Activated CD4-positive, alpha-beta T cell treated with anti-CD3 and anti-CD28 coated beads for 36 hours (primary cell): ENCODE results near the gene ESPNL. TPM values are rescaled to one million over a fixed set of nuclear protein-coding genes. Genes with fewer than 3 reads are reported as not detected.
"Not testable (repeated sequence)": the region's sequence is repeated elsewhere in the genome, so short reads cannot be mapped to it uniquely, and the experiment has no call there.

Experiments
- ATAC-seq: fragments of 200-7000 bp; cut with Tn5 transposase; one replicate; pipeline ENCODE4 v1.10.0; 2021; ENCODE audit warnings: mild to moderate bottlenecking, moderate library complexity
- CTCF ChIA-PET: fragments of 350-600 bp; sonication (Branson Sonifier 250); formaldehyde crosslinking; loops from one replicate; lab custom pipeline; 2021; ENCODE audit warnings: antibody characterized with exemption; lab: Charles Lee
- POLR2A ChIA-PET: fragments of 350-600 bp; sonication (Branson Sonifier 250); formaldehyde crosslinking; loops from one replicate; lab custom pipeline; 2021; ENCODE audit warnings: antibody characterized with exemption, inconsistent platforms; lab: Charles Lee
- DNase-seq: peaks from one replicate; pipeline ENCODE4 v3.0.0-alpha.2; 2020
- H3K27ac Mint-ChIP-seq: one replicate; pipeline ENCODE4 v1.8.0; 2021; ENCODE audit warnings: mixed read lengths
- H3K27me3 Mint-ChIP-seq: one replicate; pipeline ENCODE4 v1.8.0; 2021; ENCODE audit warnings: mixed read lengths
- H3K36me3 Mint-ChIP-seq: one replicate; pipeline ENCODE4 v1.8.0; 2021; ENCODE audit warnings: low read depth, mixed read lengths
- H3K4me1 Mint-ChIP-seq: one replicate; pipeline ENCODE4 v1.8.0; 2021; ENCODE audit warnings: mixed read lengths
- H3K4me3 Mint-ChIP-seq: one replicate; pipeline ENCODE4 v1.8.0; 2021; ENCODE audit warnings: mild to moderate bottlenecking, moderate library complexity, mixed read lengths
- H3K9me3 Mint-ChIP-seq: one replicate; pipeline ENCODE4 v1.8.0; 2021; ENCODE audit warnings: low read depth, mixed read lengths
- intact Hi-C, 2 experiments: fragments of 100-400 bp; cut with DNase I in 1 of 2; cut with micrococcal nuclease in 1 of 2; formaldehyde crosslinking; loops; one replicate each; pipeline versions ENCODE4 v1.14.2 to v1.15.1; 2022 to 2024; cut with DNase I, micrococcal nuclease
- total RNA-seq, 2 experiments: library from RNA; stranded (reverse); gene quantifications; one replicate each; pipeline ENCODE4 v1.2.3, GENCODE V29; 2021

The ESPNL gene
- total RNA-seq, 2 experiments from 2014 or later: 0.16 to 0.21 TPM

GRCh38 chr2:238063414-238064189, 36.5 kb upstream of the ESPNL start:
- intact Hi-C loops: loop anchor here in 1 of 2 experiments (10.0 kb wide), 1 partner anchor 369 kb away; no protein-coding TSS in a partner anchor
- ChIA-PET POLR2A (interaction anchor here (0.5 kb wide), 1 partner anchor 62 kb away, joined by 4 read pairs; no protein-coding TSS in a partner anchor), CTCF (no interaction called here)
- Mint-ChIP-seq H3K36me3 (peaks cover 69% of the 10 kb centered on the region), H3K27ac (peak overlapping the region; percentile 75), H3K4me3 (peak overlapping the region; percentile 80), H3K4me1 (peaks cover 72% of the 10 kb centered on the region), H3K27me3 (no peaks in the 10 kb centered on the region), H3K9me3 (peaks cover 12% of the 10 kb centered on the region)
- DNase-seq: no peak
- no peak for ATAC-seq

- POLR2A ChIA-PET: interaction anchor here (0.5 kb wide), 1 partner anchor 63 kb away, joined by 4 read pairs; no protein-coding TSS in a partner anchor
- Mint-ChIP-seq H3K36me3 (peaks cover 73% of the 10 kb centered on the region), H3K4me1 (peaks cover 75% of the 10 kb centered on the region), H3K27me3 (no peaks in the 10 kb centered on the region), H3K9me3 (peaks cover 12% of the 10 kb centered on the region), H3K4me3 (peak overlapping the region; percentile 41), H3K27ac (peak overlapping the region; percentile 75)
- CTCF ChIA-PET: interaction anchor here (0.7 kb wide), 1 partner anchor 96 kb away, joined by 3 read pairs; no protein-coding TSS in a partner anchor
- DNase-seq: no peak
- no peak for ATAC-seq
- intact Hi-C loops: loop anchor here in 1 of 2 experiments (10.0 kb wide), 1 partner anchor 370 kb away; no protein-coding TSS in a partner anchor
These were observed 35.8 kb upstream of the ESPNL start for GRCh38 chr2:238064376-238064775.

GRCh38 chr2:238065071-238065846, 34.9 kb upstream of the ESPNL start:
- Mint-ChIP-seq H3K4me3 (no peak overlapping the region), H3K36me3 (peaks cover 79% of the 10 kb centered on the region), H3K9me3 (peaks cover 12% of the 10 kb centered on the region), H3K27me3 (no peaks in the 10 kb centered on the region), H3K27ac (no peak overlapping the region), H3K4me1 (peaks cover 75% of the 10 kb centered on the region)
- intact Hi-C loops: loop anchor here in 1 of 2 experiments (10.0 kb wide), 1 partner anchor 370 kb away; no protein-coding TSS in a partner anchor
- POLR2A ChIA-PET: no interaction called here
- ATAC-seq (no peak), DNase-seq (no peak)
- CTCF ChIA-PET: interaction anchor here (0.7 kb wide), 2 partner anchors 97 kb away, joined by 3 read pairs; no protein-coding TSS in a partner anchor

GRCh38 chr2:238066218-238066617, 33.9 kb upstream of the ESPNL start:
- intact Hi-C loops: loop anchor here in 1 of 2 experiments (10.0 kb wide), 1 partner anchor 371 kb away; no protein-coding TSS in a partner anchor
- Mint-ChIP-seq H3K4me3 (no peak overlapping the region), H3K27ac (peak overlapping the region; percentile 77), H3K27me3 (no peaks in the 10 kb centered on the region), H3K36me3 (peaks cover 82% of the 10 kb centered on the region), H3K4me1 (peaks cover 75% of the 10 kb centered on the region), H3K9me3 (peaks cover 12% of the 10 kb centered on the region)
- no peak for DNase-seq
- ChIA-PET POLR2A (no interaction called here), CTCF (interaction anchor here (0.7 to 1.1 kb wide), 2 partner anchors 23 to 97 kb away, joined by 3 read pairs; no protein-coding TSS in a partner anchor)
- peak; percentile 4 for ATAC-seq

GRCh38 chr2:238066718-238067117, 33.4 kb upstream of the ESPNL start:
- ChIA-PET CTCF (interaction anchor here (1.1 kb wide), 1 partner anchor 23 kb away, joined by 3 read pairs; no protein-coding TSS in a partner anchor), POLR2A (interaction anchor here (0.7 kb wide), 1 partner anchor 68 kb away, joined by 3 read pairs; no protein-coding TSS in a partner anchor)
- peaks cover 12% of the 10 kb centered on the region for H3K9me3 Mint-ChIP-seq
- H3K27me3 Mint-ChIP-seq, H3K4me3 Mint-ChIP-seq: not testable (repeated sequence)
- DNase-seq (peak; percentile 75), ATAC-seq (peak; percentile 53)
- intact Hi-C loops: loop anchor here in 1 of 2 experiments (10.0 kb wide), 1 partner anchor 372 kb away; no protein-coding TSS in a partner anchor
- peak overlapping the region; percentile 77 for H3K27ac Mint-ChIP-seq
- H3K36me3 Mint-ChIP-seq: peaks cover 80% of the 10 kb centered on the region
- H3K4me1 Mint-ChIP-seq: peaks cover 71% of the 10 kb centered on the region

GRCh38 chr2:238067939-238068338, 32.2 kb upstream of the ESPNL start:
- POLR2A ChIA-PET: interaction anchor here (0.6 kb wide), 1 partner anchor 62 kb away, joined by 4 read pairs; no protein-coding TSS in a partner anchor
- intact Hi-C loops: loop anchor here in 1 of 2 experiments (10.0 kb wide), 1 partner anchor 373 kb away; no protein-coding TSS in a partner anchor
- Mint-ChIP-seq H3K4me3 (no peak overlapping the region), H3K9me3 (peaks cover 15% of the 10 kb centered on the region), H3K36me3 (peaks cover 84% of the 10 kb centered on the region), H3K27ac (peak overlapping the region; percentile 38), H3K4me1 (peaks cover 60% of the 10 kb centered on the region), H3K27me3 (no peaks in the 10 kb centered on the region)
- DNase-seq (no peak), ATAC-seq (no peak)
- CTCF ChIA-PET: interaction anchor here (0.7 to 1.1 kb wide), 2 partner anchors 9 to 195 kb away, joined by 3 to 4 read pairs; no protein-coding TSS in a partner anchor

- peaks cover 49% of the 10 kb centered on the region for H3K4me1 Mint-ChIP-seq
- no peak for ATAC-seq
- H3K36me3 Mint-ChIP-seq: peaks cover 83% of the 10 kb centered on the region
- peak overlapping the region; percentile 45 for H3K27ac Mint-ChIP-seq
- ChIA-PET POLR2A (interaction anchor here (0.7 kb wide), 1 partner anchor 22 kb away, joined by 3 read pairs; no protein-coding TSS in a partner anchor), CTCF (interaction anchor here (1.1 kb wide), 1 partner anchor 8 kb away, joined by 4 read pairs; no protein-coding TSS in a partner anchor)
- no peak for DNase-seq
- no peaks in the 10 kb centered on the region for H3K27me3 Mint-ChIP-seq
- H3K4me3 Mint-ChIP-seq: no peak overlapping the region
- peaks cover 15% of the 10 kb centered on the region for H3K9me3 Mint-ChIP-seq
- intact Hi-C loops: loop anchor here in 1 of 2 experiments (10.0 kb wide), 1 partner anchor 374 kb away; no protein-coding TSS in a partner anchor
These were observed 31.0 kb upstream of the ESPNL start for GRCh38 chr2:238069021-238069709.

- H3K4me3 Mint-ChIP-seq: no peak overlapping the region
- ChIA-PET CTCF (no interaction called here), POLR2A (interaction anchor here (0.7 kb wide), 1 partner anchor 21 kb away, joined by 3 read pairs; no protein-coding TSS in a partner anchor)
- no peaks in the 10 kb centered on the region for H3K27me3 Mint-ChIP-seq
- H3K27ac Mint-ChIP-seq: no peak overlapping the region
- ATAC-seq (no peak), DNase-seq (no peak)
- peaks cover 44% of the 10 kb centered on the region for H3K4me1 Mint-ChIP-seq
- peaks cover 81% of the 10 kb centered on the region for H3K36me3 Mint-ChIP-seq
- intact Hi-C loops: loop anchor here in 1 of 2 experiments (10.0 kb wide), 1 partner anchor 375 kb away; no protein-coding TSS in a partner anchor
- peaks cover 15% of the 10 kb centered on the region for H3K9me3 Mint-ChIP-seq
These were observed 30.3 kb upstream of the ESPNL start for GRCh38 chr2:238069877-238070276.

GRCh38 chr2:238075397-238075796, 24.7 kb upstream of the ESPNL start:
- H3K4me3 Mint-ChIP-seq: no peak overlapping the region
- peaks cover 3% of the 10 kb centered on the region for H3K9me3 Mint-ChIP-seq
- ChIA-PET POLR2A (no interaction called here), CTCF (interaction anchor here (0.6 kb wide), 1 partner anchor 554 kb away, joined by 3 read pairs; no protein-coding TSS in a partner anchor)
- H3K36me3 Mint-ChIP-seq: peaks cover 69% of the 10 kb centered on the region
- no peaks in the 10 kb centered on the region for H3K4me1 Mint-ChIP-seq
- ATAC-seq (no peak), DNase-seq (no peak)
- no peak overlapping the region for H3K27ac Mint-ChIP-seq
- H3K27me3 Mint-ChIP-seq: no peaks in the 10 kb centered on the region
- intact Hi-C loops: no loop called here

GRCh38 chr2:238077292-238077691, 22.8 kb upstream of the ESPNL start:
- Mint-ChIP-seq H3K27ac (no peak overlapping the region), H3K4me3 (no peak overlapping the region), H3K9me3 (peaks cover 2% of the 10 kb centered on the region), H3K27me3 (no peaks in the 10 kb centered on the region), H3K4me1 (no peaks in the 10 kb centered on the region), H3K36me3 (peaks cover 77% of the 10 kb centered on the region)
- DNase-seq (no peak), ATAC-seq (no peak)
- intact Hi-C loops: no loop called here
- ChIA-PET CTCF (interaction anchor here (1.0 kb wide), 1 partner anchor 9 kb away, joined by 4 read pairs; no protein-coding TSS in a partner anchor), POLR2A (no interaction called here)
